ENCODE measurements around the gene MAP1LC3B. TPM values are rescaled to one million over a fixed set of nuclear protein-coding genes. Genes with fewer than 3 reads are reported as not detected.

The MAP1LC3B gene
- total RNA-seq, 1 donor from 2014 or later: 64.5 TPM

DNA sequence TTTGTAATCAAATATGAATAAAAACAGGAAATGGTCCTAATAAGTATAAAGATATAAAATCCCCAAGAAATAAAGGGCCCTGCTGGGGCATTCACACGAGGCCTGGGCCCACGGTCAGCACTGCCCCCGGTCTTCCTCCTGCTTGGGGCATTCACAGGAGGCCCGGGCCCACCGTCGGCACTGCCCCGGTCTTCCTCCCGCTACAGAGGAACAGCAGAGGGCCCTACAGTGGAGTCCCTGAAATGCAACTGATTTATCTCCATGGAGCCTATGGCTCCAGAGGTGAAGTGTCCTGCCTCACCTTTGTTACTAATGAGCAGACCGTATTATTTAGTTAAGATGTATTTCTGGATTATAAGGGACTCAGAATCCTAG lies 46.5 kb downstream of the MAP1LC3B start:
- TF ChIP-seq, protein P1, sequence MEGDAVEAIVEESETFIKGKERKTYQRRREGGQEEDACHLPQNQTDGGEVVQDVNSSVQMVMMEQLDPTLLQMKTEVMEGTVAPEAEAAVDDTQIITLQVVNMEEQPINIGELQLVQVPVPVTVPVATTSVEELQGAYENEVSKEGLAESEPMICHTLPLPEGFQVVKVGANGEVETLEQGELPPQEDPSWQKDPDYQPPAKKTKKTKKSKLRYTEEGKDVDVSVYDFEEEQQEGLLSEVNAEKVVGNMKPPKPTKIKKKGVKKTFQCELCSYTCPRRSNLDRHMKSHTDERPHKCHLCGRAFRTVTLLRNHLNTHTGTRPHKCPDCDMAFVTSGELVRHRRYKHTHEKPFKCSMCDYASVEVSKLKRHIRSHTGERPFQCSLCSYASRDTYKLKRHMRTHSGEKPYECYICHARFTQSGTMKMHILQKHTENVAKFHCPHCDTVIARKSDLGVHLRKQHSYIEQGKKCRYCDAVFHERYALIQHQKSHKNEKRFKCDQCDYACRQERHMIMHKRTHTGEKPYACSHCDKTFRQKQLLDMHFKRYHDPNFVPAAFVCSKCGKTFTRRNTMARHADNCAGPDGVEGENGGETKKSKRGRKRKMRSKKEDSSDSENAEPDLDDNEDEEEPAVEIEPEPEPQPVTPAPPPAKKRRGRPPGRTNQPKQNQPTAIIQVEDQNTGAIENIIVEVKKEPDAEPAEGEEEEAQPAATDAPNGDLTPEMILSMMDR (IDR thresholded peaks at IDR 0.05): no peak
- Histone ChIP-seq H3K36me3 (peaks cover 9% of the 10 kb centered on the region), H3K9me3 (no peaks in the 10 kb centered on the region), H3K4me1 (peaks cover 26% of the 10 kb centered on the region), H3K27ac (no peak overlapping the region), H3K4me3 (no peak overlapping the region), H3K27me3 (ENCODE audit: low read depth) (no peaks in the 10 kb centered on the region)
- ATAC-seq: no peak
- intact Hi-C loops (cut with DNase I): no loop called here
- no peak for DNase-seq

DNA sequence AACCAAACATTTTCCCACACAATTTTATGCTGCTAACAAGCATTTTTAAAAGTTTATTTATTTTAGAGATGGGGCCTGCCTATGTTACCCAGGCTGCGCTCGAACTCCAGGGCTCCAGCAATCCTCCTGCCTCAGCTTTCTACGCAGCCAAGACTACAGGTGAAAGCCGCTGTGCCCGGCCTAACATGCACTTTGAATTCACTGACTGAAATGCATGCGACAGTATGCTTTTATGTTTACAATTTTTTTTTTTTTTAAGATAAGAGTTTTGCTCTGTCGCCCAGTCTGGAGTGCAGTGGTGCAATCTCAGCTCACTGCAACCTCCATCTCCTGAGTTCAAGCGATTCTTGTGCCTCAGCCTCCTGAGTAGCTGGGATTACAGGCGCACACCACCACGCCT lies 47.8 kb downstream of the MAP1LC3B start:
- Histone ChIP-seq H3K27me3 (ENCODE audit: low read depth) (no peaks in the 10 kb centered on the region), H3K4me1 (peaks cover 20% of the 10 kb centered on the region), H3K36me3 (peaks cover 9% of the 10 kb centered on the region), H3K4me3 (no peak overlapping the region), H3K9me3 (no peaks in the 10 kb centered on the region), H3K27ac (no peak overlapping the region)
- DNase-seq (no peak), ATAC-seq (no peak)
- TF ChIP-seq, protein P1 (IDR thresholded peaks at IDR 0.05): no peak
- intact Hi-C loops (cut with DNase I): no loop called here

DNA sequence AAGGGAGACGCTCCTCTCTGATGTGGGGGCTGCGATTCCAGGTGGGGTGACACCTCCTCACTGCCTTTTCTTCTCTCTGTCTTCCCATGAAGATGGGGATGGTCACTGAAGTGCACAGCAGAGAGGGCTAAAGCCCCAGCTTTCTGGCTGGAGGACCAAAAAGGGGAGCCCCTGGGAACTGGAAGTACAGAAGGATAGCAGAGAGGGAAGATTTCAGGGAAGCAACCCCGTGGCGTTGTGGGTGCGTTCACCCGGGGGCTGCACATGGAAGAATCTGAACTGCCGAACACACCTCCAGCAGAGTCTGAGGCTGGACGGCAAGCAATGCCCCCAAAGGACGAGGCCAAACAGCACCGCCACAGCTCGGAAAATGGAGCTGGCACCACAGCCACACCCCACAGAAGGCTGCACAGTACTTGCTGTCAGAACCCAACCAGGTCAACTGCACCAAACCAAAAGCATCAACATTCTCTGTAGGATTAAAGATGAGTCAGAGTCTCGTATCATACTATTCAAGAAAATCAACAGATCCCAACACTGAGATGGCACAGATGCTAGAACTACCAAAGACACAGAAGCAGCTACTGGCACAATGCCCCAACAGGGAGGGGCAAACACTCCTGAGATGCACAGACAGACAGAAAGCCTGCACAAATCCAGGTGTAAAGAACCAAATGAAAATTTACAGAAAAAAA lies 49.9 kb downstream of the MAP1LC3B start:
- Histone ChIP-seq H3K9me3 (no peaks in the 10 kb centered on the region), H3K27me3 (ENCODE audit: low read depth) (no peaks in the 10 kb centered on the region), H3K4me3 (no peak overlapping the region), H3K4me1 (no peaks in the 10 kb centered on the region), H3K27ac (no peak overlapping the region), H3K36me3 (peaks cover 30% of the 10 kb centered on the region)
- TF ChIP-seq, protein P1 (IDR thresholded peaks at IDR 0.05): no peak
- ATAC-seq (no peak), DNase-seq (no peak)
- intact Hi-C loops (cut with DNase I): no loop called here

DNA sequence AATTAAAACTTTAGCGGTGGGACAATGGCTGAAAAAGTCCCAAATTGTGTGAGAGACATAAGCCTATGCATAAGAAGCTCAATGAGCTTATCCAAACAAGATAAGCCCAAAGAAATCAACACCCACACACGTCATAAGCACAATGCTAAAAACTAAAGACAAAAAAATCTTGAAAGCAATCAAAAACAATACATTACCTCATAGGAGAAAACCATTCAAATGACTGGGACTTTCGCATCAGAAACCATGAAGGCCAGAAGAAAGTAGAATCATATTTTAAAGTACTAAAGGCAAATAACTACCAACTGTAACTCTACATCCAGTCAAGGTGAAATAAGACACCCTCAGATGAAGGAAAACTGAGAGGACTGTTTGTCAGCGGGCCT lies 50.4 kb downstream of the MAP1LC3B start:
- no peak overlapping the region for H3K27ac ChIP-seq
- H3K4me1 ChIP-seq: no peaks in the 10 kb centered on the region
- no peak for ATAC-seq
- no peaks in the 10 kb centered on the region for H3K9me3 ChIP-seq
- no peak overlapping the region for H3K4me3 ChIP-seq
- no peaks in the 10 kb centered on the region for H3K27me3 ChIP-seq (ENCODE audit: low read depth)
- H3K36me3 ChIP-seq: peaks cover 31% of the 10 kb centered on the region
- TF ChIP-seq, protein P1 (IDR thresholded peaks at IDR 0.05): no peak
- intact Hi-C loops (cut with DNase I): no loop called here
- no peak for DNase-seq

DNA sequence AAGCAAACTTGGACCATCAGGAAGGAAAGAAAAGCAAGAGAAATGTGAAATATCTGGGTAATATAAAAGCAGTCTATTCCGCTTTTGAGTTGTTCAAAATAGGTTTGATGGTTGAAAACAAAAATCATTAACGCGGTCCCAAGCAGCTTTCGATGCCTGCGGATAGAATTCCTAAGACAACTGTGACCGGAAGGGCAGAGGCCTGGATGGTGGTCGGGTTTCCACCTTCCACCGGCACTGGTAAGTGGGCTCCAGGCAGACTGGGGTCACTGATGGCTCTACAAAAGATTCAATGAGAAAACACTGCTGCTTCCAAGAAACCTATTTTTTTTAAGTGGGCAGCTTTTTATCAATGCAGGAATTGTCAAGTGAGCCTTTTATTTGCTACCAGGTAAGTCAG lies 50.9 kb downstream of the MAP1LC3B start:
- no peak overlapping the region for H3K4me3 ChIP-seq
- DNase-seq (no peak), ATAC-seq (no peak)
- H3K27ac ChIP-seq: no peak overlapping the region
- H3K9me3 ChIP-seq: no peaks in the 10 kb centered on the region
- intact Hi-C loops (cut with DNase I): no loop called here
- H3K27me3 ChIP-seq (ENCODE audit: low read depth): no peaks in the 10 kb centered on the region
- H3K36me3 ChIP-seq: peaks cover 31% of the 10 kb centered on the region
- TF ChIP-seq, protein P1 (IDR thresholded peaks at IDR 0.05): no peak
- no peaks in the 10 kb centered on the region for H3K4me1 ChIP-seq

All from lower lobe of right lung (tissue), 2 donors.